ENCODE results near the gene SCG3.

Gene SCG3

DNA sequence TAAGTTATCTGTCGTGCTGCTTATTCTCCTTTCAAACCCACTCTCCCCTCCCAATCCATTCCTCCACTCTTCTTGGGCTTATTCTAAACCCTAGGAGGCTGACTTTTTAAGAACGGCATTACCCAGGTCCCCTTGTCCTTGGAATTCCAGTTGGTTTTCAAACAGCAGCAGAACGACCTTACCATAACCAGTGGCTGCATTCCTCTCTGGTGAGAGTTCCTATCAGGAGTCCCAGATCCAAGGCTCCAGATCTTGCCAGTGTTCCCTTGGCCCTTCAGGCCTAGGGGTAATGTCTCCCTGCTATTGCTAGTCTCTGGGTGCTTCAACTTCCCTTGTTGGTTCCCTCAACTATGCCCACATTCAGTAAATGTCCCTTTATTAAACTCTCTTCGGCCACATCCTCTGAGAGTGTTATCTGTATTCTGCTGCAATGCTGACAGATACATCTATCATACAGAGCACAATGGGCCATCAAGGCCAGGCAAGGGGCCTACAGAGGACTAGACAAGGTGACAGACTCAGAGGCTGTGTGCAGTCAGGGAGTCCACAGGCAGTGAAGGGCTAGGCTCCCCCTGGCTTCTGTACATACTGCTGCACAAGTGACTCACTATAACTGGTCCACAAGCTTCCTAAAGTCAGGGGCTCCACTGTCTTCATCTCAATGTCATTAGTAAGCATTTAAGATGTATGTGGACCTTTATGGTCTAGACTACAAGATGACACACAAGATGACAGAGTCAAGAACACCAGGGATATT is 46.0 kb downstream of the SCG3 start:
- no peak for DNase-seq (ENCODE audit: low read depth)

DNA sequence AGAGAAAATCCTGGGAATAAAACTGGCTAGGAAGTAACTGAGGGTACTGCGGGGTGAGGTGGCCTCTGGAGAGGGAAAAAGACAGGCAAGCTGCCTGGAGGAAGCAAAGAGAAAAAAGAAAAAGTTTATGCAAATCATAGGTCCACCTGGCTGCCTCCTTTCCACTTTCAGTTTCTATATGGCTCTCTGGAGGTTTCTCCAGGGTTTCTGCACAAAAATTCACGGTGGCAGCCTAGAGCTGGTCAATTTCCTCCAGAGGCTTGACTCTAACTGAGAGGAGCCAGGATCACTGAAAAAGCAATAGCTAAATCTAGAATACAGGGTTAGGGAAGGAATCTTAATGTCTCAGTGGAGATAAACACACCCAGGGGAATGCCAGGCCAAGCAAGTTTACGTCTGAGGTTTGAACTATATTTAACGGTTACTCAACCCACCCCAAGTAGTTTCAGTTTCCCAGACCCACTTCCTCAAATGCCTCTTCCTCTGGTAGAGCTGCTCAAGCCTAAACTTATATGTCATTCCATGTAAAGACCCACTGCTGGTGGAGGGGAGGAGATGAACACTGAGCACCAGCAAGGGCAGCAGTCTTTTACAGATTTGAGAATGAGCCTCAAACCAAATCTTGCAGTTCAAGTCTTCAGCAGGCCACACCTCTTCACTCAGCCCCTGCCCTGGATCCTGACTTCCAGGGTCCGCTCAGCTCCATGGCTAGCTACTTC is 50.4 kb downstream of the SCG3 start:
- DNase-seq (ENCODE audit: low read depth) = no peak

DNA sequence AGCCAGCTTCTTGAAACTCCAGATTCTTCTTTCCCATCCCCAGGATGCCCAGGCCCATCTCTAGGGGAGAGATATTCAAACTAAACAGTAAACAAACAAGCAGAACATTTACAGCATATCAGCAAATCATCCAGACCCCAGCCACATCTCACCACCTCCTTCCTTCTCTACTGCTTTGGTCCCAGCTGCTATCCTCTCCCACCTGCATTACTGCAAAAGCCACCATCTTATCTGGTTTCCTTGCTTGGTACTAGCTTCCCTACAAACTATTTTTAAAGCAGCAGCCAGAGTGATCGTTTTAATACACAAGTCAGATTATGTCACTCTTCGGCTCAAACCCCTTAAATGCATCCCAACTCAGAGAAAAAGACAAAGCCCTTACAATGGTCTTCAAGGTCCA is 51.3 kb downstream of the SCG3 start:
- no peak for DNase-seq (ENCODE audit: low read depth)

DNA sequence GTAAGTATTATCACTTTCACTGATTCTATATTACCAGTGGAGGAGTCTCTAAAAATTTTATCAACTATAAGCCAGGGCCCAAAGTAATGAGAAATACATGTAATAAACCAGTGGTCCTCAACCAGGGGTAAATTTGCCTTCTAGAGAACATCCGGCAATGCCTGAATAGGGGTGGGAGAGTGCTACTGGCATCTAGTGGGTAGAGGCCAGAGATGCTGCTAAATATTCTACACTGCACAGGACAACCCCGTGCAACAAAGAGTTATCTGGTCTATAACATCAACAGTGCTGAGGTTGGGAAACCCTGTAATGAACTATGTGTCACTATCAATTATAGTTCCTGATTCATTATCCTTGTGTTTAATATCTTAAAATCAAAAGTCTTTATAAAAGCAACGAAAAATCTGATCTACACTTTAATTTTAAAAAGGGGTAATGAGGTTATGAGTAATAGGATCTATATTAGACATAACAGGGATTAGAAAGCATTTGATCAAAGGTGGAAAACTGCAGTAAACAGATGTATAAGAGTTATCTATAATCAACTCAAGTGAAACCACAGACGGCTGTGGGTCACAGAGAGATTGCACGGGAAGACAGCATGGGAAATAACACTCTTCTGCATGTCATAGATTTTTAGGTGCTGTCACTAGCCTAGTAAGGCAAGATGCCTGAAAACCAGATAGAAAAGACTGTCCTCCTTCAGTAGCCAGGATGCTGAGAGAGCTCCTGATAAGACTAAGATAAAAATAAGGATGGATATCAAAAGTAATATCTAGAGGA is 54.1 kb downstream of the SCG3 start:
- no peak for DNase-seq (ENCODE audit: low read depth)

DNA sequence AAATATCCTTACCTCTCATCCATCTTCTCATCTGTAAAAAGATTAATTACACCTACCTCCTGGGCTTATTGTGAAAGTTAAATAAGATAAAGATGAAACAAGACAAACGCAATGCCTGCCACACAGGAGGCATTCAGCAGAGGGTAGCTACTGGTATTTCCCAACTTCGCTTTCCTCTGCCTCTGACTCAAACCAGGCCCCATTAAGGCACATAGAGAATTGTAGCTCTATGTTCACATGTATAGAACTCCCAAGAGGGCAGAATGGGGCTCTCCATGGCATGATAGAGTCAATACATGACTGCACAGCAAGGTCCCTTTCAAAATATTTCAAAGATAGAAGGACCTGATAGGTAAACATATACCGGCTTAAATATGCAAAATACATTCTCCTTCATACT is 54.8 kb downstream of the SCG3 start:
- no peak for DNase-seq (ENCODE audit: low read depth)

DNA sequence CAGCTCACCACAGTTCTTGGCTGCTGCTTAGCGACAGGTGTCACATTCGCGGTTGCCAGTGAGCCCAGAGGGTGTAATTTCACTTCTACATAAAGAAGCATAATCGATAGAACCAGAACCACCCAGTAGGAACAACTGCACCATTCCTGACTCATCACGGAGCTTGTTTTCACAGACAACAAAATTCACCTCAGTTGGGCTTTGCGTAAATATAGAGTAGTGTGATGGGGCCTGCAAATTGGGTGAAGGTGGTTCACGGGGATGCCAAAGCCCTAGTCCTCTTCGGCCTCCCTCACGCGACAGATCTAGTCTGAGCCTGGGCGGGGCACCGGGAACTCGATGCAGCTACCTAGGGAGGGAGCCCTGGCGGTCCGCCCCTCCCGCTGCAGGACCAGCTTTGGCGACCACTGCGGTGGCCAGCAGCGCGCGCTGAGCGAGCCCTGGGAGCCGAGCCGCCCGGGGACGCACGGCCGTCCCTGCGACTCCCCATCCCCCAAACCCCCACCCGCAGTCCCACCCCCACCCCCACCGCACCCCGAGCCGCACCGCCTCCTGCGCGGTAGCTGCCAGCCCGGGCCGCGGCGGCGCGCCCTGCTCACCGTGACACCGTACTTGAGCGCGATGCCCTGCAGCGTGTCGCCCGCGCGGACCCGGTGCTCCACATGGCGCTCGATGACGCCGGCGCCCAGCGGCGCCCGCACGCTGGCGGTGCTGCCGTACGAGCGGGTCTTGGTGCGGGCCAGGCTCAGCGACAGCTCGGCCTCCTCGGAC is 55.6 kb downstream of the SCG3 start:
- DNase-seq (ENCODE audit: low read depth) = peak; percentile 42

DNA sequence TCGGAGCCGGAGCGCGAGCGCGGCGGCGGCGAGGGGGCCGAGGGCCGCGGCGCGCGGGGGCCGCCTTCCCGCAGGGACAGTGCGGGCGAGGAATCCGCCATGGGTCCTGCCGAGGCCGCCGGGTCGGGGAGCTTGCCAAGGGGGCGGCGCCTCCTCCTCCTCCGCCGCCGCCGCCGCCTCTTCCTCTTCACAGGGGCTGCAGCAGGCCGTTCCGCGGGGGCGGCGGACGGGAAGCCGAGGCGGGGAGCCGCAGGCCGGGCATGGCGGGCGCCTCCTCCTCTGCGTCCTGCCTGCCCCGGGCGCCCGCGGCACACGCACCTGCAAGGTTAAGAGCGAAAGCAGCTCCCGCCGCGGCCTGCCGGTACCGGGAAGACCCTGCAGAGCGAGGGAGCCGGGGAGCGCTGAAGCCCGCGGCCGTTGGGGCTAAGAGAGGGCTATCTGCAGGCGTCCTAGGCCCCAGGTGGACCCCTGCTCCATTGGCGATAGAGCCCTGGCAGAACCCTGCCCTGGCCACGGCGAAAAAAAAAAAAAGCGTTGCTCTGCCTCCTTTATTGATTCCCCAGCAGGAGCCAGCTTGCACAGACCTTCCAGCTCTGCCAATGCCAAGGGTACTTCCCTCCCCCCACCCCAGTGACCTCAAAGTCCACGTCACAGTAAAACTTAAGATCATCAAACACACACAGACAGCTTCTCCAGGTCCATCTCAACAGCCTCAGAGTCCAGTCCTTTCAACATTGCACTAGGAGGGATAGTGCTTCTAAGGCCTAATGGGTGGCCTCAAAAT is 56.4 kb downstream of the SCG3 start, which contains the start of gene LYSMD2:
TSS of gene LYSMD2 (minus strand) at position 134 of the 784 bp plus-strand sequence. CDS start at position 101, 33 bp downstream.
- DNase-seq (ENCODE audit: low read depth) = peak; percentile 59

DNA sequence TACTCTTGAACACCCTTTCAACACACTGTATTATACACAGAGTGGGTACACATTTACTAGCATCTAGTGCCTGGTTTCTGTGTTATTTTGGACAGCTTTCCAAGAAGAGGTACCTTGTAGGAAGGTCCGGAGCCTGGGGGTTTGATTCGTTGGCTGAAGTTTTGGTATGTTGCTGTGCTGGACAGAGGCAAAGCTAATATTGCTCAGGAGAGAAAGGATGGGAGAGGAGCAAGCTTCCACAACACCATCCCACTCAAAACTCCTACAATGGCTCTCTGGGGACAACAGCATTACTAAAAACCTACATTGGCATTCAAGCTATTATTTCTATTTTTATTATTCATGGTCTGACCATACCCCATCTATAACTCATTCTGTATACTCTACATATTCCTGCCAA is 57.2 kb downstream of the SCG3 start:
- DNase-seq (ENCODE audit: low read depth) = no peak

DNA sequence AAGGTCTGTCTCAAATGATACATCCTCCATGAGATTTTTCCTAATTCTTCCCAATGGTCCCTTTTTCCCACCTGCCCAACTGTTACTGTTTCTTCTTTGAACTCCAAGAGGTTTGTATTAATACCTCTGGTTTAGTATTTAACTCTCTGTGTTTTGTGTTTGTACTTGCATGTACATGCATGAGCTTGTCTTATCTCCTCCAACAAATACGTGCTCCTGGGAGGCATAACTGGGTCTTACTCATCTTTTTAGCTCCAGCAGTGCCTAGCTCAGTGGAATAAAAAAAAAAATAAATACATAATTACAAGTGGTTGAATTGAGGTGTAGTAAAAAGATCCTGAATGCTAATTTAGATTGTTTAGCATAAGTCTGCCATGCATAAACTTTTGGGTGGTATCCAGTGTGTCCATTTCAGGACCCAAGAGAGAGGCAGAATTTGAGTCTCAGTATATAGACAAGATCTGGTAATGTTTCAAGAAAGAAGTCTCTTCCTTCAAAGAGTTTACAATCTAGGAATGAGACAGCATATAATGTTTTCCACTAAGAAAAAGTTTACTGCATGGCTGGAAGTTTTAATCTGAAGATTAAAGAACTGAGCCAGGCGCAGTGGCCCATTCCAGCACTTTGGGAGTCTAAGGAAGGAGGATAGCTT is 57.9 kb downstream of the SCG3 start:
- DNase-seq (ENCODE audit: low read depth) = no peak

DNA sequence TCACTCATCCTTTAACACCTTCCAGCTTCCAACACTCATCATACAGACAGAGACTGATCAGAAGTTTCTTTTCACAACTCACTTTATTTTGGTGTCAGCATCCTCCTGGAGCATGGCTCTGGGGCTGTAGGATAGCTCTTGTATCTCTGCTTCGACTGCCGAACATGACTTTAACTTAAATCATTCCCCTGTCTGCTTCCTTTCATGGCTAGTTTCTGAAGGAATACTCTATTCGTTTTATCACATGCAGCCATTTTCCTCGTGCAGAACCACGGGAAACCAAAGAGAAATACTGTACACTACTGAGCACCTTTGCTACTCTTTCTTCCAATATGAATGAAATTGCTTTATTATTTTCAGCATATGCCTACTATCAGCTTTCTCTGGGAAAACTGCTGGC is 68.0 kb downstream of the SCG3 start:
- DNase-seq (ENCODE audit: low read depth) = no peak

DNA sequence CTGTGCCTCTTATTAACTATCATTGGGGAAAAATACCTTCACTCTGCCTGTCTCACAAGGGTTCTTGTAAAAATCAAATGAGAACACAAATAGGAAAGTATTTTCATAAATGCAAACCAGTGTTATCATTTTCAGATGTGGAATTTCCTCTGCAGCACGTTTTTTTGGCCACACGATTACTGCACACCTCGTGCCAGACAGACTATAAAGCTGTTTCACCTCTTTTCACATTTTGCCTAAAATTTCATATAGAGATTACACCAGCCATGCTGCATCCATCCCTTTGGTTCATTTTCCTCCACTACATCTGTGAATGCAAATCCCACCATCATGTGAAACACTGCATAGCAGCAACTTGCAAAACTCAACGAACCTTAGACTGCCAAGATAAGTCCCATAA is 68.9 kb downstream of the SCG3 start:
- DNase-seq (ENCODE audit: low read depth) = no peak

DNA sequence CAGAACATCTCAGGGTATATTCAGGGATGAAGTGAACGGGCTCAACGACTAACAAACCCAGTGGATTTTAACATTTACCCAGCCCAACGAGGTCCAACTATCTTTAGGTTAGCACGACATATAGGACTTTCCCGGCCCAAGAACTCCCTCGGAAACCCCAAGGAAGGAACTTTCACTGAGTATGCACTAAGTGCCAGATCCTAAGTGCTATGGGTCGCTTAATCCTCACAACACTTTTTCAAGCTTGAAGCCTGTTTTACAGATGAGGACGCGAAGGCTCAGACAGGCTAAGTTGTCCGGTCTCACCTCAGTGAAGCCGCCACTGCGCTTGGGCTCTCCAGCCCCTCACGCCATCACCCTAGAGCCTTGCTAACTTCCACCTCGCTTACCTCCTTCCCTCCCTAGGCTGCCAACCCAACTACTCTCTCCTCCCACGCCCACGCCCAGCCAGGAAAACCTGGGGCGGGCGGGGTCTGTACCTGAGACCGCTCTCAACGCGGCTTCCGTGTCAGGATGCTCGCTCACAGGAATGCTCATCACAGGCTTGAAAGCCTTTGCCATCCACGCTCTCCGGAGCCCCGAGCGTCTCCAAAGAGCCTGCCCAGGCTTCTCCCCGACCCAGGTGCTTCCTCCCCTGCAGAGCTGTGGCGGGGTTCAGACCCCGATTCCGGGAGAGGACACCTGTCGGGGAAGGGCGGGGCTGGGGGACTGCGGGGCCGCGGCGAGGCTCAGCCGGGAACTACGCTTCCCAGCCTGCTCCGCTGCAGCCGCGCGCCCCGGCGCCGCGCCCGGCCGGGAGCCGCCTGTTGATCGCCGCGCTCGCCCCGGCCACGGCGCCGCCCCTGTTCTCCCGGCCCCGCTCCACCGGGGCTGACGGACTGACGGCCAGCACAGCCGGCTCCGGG is 69.7 kb downstream of the SCG3 start, which contains the start of gene TMOD2:
TSS of gene TMOD2 (plus strand) at position 806 of the 905 bp plus-strand sequence. CDS start 14,845 bp downstream, outside the sequence.
- peak; percentile 36 for DNase-seq (ENCODE audit: low read depth)

DNA sequence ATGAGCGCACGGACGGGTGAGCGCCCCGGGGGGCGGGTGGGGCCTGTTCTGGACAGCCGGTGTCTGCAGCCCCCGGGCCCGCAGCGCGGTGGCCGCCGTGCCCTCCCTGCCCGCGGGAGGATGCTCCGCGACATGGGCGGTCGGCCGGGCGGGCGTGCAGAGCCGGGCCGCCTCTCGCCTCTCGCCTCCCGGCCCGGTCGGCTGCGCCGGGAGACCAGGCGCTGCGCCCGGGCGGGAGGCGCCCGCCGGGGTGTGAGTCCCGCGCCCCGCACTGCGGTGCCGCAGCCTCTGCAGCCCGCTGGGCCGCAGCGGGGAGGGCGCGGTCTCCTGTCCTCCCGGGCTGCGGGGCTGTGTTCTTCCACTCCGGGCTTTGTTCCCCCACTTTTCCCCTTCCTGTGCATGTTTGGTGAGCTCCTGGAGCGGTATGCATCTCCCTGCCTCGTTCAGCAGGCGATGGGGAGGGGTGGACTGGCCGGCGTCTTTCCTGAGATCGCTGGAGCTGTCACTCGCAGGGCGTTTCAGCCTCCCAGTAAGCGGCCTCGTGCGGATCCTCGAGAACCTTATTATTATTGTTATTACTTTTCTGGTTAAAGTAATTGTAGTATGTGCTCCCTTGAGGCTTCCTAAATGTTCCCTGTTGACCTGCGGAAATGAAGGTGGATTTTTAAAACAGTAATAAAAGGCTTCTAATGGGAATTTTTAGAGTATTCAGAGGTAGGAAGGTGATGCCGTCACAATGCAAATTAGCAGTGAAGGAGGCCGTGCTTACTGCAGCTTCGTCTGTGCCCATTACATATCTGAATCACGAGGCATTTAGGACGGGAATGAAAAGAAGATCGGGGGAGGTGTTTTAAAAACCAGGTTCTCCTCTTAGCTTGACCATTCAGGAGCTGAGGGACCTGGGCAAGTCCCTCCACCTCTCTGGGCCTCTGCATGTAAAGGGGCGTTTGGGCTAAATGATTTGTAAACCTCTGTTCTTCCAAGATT is 70.7 kb downstream of the SCG3 start:
- no peak for DNase-seq (ENCODE audit: low read depth)

DNA sequence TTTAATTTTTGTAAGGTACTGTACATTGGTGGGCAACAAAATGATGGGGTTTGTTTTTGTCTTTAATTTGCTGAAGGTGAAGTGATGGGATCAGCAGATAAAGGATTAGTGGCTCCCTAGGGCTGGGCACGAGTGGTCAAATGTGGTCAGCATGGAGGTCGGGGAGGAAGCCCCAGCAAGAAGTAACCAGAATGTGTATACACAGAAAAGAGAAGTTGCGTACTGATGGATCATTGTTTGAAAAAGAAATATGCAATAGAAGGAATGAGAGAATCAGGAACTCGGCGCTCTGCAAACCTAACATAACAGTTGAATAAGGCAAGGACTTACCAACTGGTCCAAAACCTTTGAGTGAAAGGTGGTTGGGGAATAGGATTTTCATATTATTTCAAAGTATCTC is 71.6 kb downstream of the SCG3 start:
- DNase-seq (ENCODE audit: low read depth) = no peak

DNA sequence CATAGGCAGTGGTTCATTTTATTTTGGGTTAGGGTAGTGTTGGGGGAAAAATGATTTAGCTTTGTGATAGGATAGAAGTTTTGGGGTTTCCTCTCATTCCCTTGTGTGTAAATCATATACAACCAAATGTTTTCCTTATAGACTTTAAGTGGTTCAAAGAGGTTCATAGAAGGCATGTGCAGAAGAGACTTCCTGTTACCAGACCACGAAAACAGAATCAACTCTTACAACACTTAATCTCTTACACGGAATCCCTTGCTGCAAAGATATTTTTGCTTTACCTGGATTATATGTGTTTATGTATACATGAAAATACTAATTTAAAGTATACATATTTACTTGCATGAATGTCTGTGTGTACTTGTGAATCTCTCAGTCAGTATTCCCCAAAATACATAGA is 73.0 kb downstream of the SCG3 start:
- DNase-seq (ENCODE audit: low read depth) = no peak

DNA sequence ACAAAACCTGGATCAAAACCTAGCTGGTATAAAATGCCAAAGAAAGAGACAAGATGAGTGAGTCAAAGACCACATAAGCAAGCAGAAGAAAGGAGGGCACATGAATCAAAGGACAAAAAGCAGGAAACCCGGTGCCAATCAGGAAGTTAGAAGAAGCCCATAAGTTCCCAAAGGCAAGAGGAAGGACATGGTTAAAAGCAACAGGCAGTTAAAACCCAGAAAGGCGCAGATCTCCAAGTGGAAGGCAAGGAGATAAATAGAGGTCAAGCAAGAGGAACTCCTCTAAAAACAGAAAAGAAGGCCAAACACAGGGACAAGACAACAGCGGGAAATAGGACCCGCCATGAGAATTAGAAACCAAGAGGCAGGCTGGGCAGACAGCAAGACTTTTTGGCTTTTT is 74.5 kb downstream of the SCG3 start:
- DNase-seq (ENCODE audit: low read depth) = no peak

DNA sequence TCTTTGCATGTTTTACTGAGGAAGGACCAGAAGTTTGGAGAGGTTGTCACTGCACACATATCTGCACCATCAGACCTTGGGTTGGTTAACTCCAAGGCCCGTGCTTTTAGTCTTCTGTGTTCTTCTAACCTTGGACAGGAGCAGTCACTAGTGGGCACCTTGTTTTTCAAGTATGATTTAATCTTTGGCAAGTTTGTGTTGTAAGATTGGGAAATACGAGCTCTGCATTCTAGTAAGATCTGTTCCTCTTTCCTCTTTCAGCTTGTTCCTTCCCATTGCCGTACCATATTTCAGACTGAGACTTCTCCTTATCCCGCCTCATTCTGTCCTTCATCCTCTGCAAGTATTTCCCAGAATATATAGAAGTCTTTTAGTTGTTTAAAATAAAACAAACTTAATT is 75.2 kb downstream of the SCG3 start:
- no peak for DNase-seq (ENCODE audit: low read depth)

DNA sequence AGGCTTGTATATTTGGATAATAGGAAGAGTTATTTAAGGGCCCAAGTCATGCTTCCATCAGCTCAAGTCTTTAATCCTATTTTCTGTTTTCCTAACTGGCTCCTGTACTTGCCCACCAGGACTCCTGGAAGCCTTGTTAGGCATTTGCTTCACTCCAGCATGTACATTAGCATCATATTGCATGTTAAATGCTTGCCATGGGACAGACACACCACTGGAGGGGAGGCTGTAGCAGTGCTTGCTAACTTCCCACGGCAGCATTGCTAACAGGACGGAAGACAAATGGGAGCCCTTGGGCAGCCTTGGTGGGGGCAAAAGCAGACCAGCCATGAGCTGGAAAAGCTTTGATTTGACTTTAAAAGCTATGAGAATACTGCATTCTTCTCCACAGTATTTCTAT is 76.1 kb downstream of the SCG3 start:
- no peak for DNase-seq (ENCODE audit: low read depth)

Data from activated T-helper 1 cell treated with Interleukin-2 at 50 U/mL for 16 hours (primary cell).